NCI-H524 (cell line): ENCODE data around the gene C13orf42.
A peak's percentile ranks its signal among the peaks of the same experiment; 100 is the strongest.

Source experiments
- DNase-seq, 2 experiments: peaks; one replicate each; lab custom pipeline; 2025; lab: John Stamatoyannopoulos, UW

C13orf42 gene

GRCh38 chr13:51120873-51121272 is 9.8 kb upstream of the C13orf42 start:
- peak in 1 of 2 experiments; percentile 44 for DNase-seq

- no peak for DNase-seq
Measured at GRCh38 chr13:51118809-51119431, 7.8 kb upstream of the C13orf42 start.

- DNase-seq: no peak
Measured at GRCh38 chr13:51113969-51114368, 2.9 kb upstream of the C13orf42 start.

GRCh38 chr13:51113186-51113881 is 2.3 kb upstream of the C13orf42 start:
- no peak for DNase-seq

- no peak for DNase-seq
Measured at GRCh38 chr13:51112771-51113170, 1.7 kb upstream of the C13orf42 start.

- DNase-seq: no peak
Measured at GRCh38 chr13:51111997-51112396, 923 bp upstream of the C13orf42 start.

GRCh38 chr13:51107996-51108395 is 3.1 kb downstream of the C13orf42 start:
- no peak for DNase-seq

- no peak for DNase-seq
Measured at GRCh38 chr13:51105046-51105445, 6.0 kb downstream of the C13orf42 start.

- no peak for DNase-seq
Measured at GRCh38 chr13:51101636-51102235, 9.3 kb downstream of the C13orf42 start.

GRCh38 chr13:51097353-51098043 is 13.6 kb downstream of the C13orf42 start:
- no peak for DNase-seq

GRCh38 chr13:51096131-51096530 is 14.9 kb downstream of the C13orf42 start:
- no peak for DNase-seq

- DNase-seq: no peak
Measured at GRCh38 chr13:51093574-51093973, 17.5 kb downstream of the C13orf42 start.

- no peak for DNase-seq
Measured at GRCh38 chr13:51091839-51092238, 19.2 kb downstream of the C13orf42 start.

GRCh38 chr13:51083706-51084105 is 27.4 kb downstream of the C13orf42 start:
- no peak for DNase-seq

- peak in 1 of 2 experiments; percentile 11 for DNase-seq
Measured at GRCh38 chr13:51080478-51081065, 30.5 kb downstream of the C13orf42 start.

GRCh38 chr13:51071493-51071892 is 39.6 kb downstream of the C13orf42 start:
- no peak for DNase-seq

GRCh38 chr13:51070005-51070649 is 40.9 kb downstream of the C13orf42 start:
- peak; percentile 46 to 87 for DNase-seq

GRCh38 chr13:51068501-51068900 is 42.6 kb downstream of the C13orf42 start:
- DNase-seq: no peak

GRCh38 chr13:51067706-51068105 is 43.4 kb downstream of the C13orf42 start:
- no peak for DNase-seq

GRCh38 chr13:51067210-51067701 is 43.8 kb downstream of the C13orf42 start:
- DNase-seq: peak; percentile 59 to 62

- no peak for DNase-seq
Measured at GRCh38 chr13:51066091-51066831, 44.8 kb downstream of the C13orf42 start.
